Lower lobe of right lung (tissue), 2 donors: ENCODE data around the gene JADE2. TPM values are rescaled to one million over a fixed set of nuclear protein-coding genes. Genes with fewer than 3 reads are reported as not detected.
A peak's percentile ranks its signal among the peaks of the same experiment; 100 is the strongest.

Source experiments
- ATAC-seq, 2 donors: fragments of 200-7000 bp; cut with Tn5 transposase; one replicate each; pipeline ENCODE4 v1.9.1; 2020 to 2022; ENCODE audit warnings: mild to moderate bottlenecking in 2 of 2, moderate library complexity in 2 of 2
- DNase-seq: peaks from one replicate; pipeline ENCODE4 v3.0.0-alpha.2; 2020
- H3K27ac ChIP-seq: fragments of 200-600 bp; one replicate; pipeline ENCODE4 v1.8.0; 2022
- H3K27me3 ChIP-seq: fragments of 200-600 bp; one replicate; pipeline ENCODE4 v1.8.0; 2022; ENCODE audit warnings: low read depth
- H3K36me3 ChIP-seq: fragments of 200-600 bp; one replicate; pipeline ENCODE4 v1.8.0; 2022; ENCODE audit warnings: mild to moderate bottlenecking
- H3K4me1 ChIP-seq: fragments of 200-600 bp; one replicate; pipeline ENCODE4 v1.8.0; 2022
- H3K4me3 ChIP-seq: fragments of 200-600 bp; one replicate; pipeline ENCODE4 v1.8.0; 2022; ENCODE audit warnings: mild to moderate bottlenecking
- H3K9me3 ChIP-seq: fragments of 200-600 bp; one replicate; pipeline ENCODE4 v1.8.0; 2022
- intact Hi-C: fragments of 100-400 bp; cut with DNase I; formaldehyde crosslinking; loops from one replicate; pipeline ENCODE4 v1.11.0; 2022
- total RNA-seq: library from RNA; stranded (reverse); fragmentation: NEBNext Ultra II Directional; extraction: Animal tissue kit (Norgen Biotek cat#: 25700); gene quantifications from one replicate; pipeline ENCODE4 v1.2.1, GENCODE V29; 2021
- TF ChIP-seq, protein P1 (sequence below): fragments of 200-600 bp; IDR thresholded peaks from one replicate; pipeline ENCODE4 v1.8.0; 2022; ENCODE audit warnings: antibody characterized with exemption, mild to moderate bottlenecking
- donor health status: DM: no; HTN: yes; CAD: no; lungs with severe emphysema.

Gene JADE2
- total RNA-seq, 1 donor from 2014 or later: 79.4 TPM

DNA sequence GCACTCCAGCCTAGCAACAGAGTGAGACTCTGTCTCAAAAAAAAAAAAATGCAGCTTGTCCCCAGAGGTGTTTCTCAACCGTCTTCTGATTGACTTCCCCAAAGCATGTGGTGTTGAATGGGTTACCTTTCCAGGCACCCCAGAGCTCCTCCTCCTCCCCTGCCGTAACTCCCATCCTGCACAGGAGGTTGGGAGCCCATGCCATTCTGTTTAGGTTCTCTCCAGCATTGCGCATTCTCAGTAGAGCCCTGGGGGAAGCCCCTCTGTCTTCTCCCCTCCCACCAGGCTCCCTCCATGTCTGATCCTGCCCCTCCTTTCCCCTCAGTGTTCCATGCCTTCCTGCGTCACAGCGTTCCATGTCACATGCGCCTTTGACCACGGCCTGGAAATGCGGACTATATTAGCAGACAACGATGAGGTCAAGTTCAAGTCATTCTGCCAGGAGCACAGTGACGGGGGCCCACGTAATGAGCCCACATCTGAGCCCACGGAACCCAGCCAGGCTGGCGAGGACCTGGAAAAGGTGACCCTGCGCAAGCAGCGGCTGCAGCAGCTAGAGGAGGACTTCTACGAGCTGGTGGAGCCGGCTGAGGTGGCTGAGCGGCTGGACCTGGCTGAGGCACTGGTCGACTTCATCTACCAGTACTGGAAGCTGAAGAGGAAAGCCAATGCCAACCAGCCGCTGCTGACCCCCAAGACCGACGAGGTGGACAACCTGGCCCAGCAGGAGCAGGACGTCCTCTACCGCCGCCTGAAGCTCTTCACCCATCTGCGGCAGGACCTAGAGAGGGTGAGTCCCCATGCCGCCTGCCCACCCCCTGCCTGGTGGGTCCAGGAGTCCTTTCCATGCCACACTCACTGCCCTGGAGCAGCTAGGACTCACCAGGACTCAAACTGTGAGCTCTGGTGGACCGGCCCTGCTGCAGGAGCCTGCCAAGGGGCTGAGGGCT lies 40.6 kb downstream of the JADE2 start:
- TF ChIP-seq, protein P1, sequence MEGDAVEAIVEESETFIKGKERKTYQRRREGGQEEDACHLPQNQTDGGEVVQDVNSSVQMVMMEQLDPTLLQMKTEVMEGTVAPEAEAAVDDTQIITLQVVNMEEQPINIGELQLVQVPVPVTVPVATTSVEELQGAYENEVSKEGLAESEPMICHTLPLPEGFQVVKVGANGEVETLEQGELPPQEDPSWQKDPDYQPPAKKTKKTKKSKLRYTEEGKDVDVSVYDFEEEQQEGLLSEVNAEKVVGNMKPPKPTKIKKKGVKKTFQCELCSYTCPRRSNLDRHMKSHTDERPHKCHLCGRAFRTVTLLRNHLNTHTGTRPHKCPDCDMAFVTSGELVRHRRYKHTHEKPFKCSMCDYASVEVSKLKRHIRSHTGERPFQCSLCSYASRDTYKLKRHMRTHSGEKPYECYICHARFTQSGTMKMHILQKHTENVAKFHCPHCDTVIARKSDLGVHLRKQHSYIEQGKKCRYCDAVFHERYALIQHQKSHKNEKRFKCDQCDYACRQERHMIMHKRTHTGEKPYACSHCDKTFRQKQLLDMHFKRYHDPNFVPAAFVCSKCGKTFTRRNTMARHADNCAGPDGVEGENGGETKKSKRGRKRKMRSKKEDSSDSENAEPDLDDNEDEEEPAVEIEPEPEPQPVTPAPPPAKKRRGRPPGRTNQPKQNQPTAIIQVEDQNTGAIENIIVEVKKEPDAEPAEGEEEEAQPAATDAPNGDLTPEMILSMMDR: no peak
- Histone ChIP-seq H3K27me3 (no peaks in the 10 kb centered on the region), H3K4me1 (peaks cover 54% of the 10 kb centered on the region), H3K9me3 (no peaks in the 10 kb centered on the region), H3K4me3 (no peak overlapping the region), H3K27ac (no peak overlapping the region), H3K36me3 (peaks cover 99% of the 10 kb centered on the region)
- DNase-seq (no peak), ATAC-seq (no peak)
- intact Hi-C loops: no loop called here

DNA sequence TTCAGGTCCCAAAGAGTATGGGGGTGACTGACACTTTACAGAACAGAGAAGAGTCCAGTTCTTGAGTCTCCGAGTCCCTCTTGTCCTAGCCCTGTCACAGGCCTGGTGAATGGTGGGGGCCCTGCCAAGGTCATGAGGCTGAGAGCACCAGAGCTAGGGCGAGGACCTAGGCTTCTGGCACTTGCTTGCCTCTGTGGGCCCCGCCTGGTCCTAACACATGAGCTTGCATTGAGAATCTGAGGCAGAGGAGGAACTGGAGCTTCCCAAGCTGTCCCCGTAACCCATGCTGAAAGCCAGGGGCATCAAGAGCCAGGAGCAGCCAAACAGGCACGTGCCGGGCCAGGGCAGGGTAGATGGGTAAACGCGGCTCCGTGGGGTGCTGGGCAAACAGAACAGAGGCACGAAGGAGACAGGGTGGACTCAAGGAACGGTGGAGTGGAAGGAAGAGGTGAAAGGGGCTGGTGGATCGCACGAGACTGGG lies 41.3 kb downstream of the JADE2 start:
- TF ChIP-seq, protein P1: no peak
- intact Hi-C loops: no loop called here
- Histone ChIP-seq H3K4me1 (peaks cover 47% of the 10 kb centered on the region), H3K27ac (no peak overlapping the region), H3K36me3 (peaks cover 99% of the 10 kb centered on the region), H3K9me3 (no peaks in the 10 kb centered on the region), H3K4me3 (no peak overlapping the region), H3K27me3 (no peaks in the 10 kb centered on the region)
- DNase-seq (no peak), ATAC-seq (no peak)

DNA sequence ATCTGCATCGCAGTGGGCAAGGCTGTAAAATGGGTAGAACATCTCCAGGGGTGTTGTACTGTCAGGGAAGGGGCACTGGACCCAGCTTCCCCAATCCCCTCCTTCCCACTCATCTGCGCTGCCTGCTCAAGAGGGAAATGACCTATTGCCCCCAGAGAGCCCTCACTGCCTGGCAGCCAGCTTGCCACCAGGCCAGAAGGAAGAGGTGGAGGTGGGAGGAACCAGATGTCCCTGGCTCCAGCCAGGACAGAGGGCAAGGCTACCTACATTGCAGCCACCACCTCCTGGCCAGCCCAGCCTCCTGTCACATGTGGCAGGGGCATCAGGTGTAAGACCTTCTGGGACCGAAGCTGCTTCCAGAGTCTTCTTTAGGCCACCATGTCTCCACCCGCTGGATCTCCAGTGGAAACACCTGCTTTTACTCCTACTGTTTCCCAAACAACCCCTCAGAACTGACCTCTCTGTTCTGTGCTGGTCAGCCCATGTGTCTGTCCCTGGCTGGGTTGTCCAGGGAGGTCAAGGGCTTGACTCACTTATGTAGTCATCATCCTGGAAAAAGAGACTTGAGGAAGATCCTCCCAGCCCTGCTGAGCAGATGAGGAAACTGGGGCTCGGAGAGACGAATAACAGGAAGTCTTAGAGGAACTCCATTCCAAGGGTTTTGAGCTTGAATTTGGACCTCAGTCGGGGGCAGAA lies 42.3 kb downstream of the JADE2 start:
- Histone ChIP-seq H3K9me3 (no peaks in the 10 kb centered on the region), H3K36me3 (peaks cover 99% of the 10 kb centered on the region), H3K4me3 (no peak overlapping the region), H3K27ac (peak overlapping the region; percentile 70), H3K27me3 (no peaks in the 10 kb centered on the region), H3K4me1 (peaks cover 41% of the 10 kb centered on the region)
- TF ChIP-seq, protein P1: no peak
- DNase-seq (peak; percentile 65), ATAC-seq (peak; percentile 69 to 74)
- intact Hi-C loops: no loop called here

DNA sequence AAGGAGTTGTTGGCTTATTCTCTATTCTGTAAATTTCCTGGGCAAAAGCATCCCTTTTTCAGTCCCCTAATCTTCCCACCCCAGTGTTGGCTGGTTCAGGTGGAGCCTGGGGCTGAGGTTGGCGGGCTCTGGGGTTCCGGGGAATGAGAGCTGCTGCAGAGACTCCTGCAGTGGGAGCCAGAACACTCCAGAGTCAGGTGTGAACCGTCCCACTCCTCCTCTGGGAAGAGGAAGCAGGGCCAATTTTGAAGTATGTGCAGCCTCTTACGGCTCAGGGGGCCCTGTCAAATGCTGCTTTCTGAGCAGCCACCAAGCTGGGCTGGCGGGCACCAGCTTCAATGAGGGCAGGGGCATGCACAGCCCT lies 42.8 kb downstream of the JADE2 start:
- no peaks in the 10 kb centered on the region for H3K27me3 ChIP-seq
- TF ChIP-seq, protein P1: no peak
- no peak for ATAC-seq
- H3K27ac ChIP-seq: peak overlapping the region; percentile 70
- no peaks in the 10 kb centered on the region for H3K9me3 ChIP-seq
- no peak overlapping the region for H3K4me3 ChIP-seq
- intact Hi-C loops: no loop called here
- no peak for DNase-seq
- peaks cover 41% of the 10 kb centered on the region for H3K4me1 ChIP-seq
- peaks cover 99% of the 10 kb centered on the region for H3K36me3 ChIP-seq

DNA sequence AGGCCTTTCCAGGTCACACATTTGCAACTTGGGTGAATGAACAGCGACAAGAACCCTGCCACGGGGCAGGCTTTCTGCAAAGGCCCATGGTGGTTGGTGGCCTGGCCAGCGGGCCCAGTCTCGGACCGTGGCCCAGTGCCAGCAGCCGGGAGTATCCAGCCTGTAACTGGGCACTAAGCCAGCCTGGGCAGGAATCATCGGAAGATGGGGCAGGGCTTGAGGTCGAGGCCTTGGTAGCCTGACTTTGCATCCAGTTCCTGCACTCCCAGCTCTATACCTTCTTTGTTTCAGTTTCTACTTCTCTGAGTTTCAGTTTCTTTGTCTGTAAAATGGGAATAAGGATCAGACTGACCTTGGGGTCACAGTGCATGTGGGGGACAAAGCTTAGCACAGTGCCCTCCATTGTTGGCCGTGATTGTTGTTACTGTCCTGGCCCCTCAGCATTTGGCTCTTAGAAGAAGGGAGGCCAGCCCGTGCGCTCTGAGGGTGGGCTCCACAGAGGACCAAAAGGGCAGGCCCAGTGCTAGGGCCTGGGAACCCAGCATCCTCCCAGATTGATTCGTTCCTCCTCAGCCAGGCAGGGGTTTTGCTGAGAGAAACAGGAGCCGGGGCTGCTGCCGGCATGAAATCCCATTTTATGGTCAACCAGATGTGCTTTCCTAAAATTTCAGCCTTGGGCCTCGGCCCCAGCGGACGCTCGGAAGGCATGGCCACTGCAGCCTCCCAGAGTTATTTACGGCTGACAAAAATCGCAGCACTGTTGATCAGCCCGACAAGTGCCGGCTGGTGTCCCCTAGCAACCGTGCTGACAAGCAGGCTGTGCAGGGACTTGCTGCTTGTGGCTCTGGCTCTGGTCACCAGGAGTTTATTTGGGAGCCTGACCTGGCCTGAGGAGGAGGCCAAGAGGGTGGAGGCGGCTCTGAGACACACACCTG lies 43.6 kb downstream of the JADE2 start:
- Histone ChIP-seq H3K4me1 (peaks cover 41% of the 10 kb centered on the region), H3K4me3 (no peak overlapping the region), H3K9me3 (no peaks in the 10 kb centered on the region), H3K27ac (peak overlapping the region; percentile 70), H3K36me3 (peaks cover 99% of the 10 kb centered on the region), H3K27me3 (no peaks in the 10 kb centered on the region)
- intact Hi-C loops: no loop called here
- peak; percentile 85 for DNase-seq
- peak; percentile 65 to 67 for ATAC-seq
- TF ChIP-seq, protein P1: no peak
